ENCODE measurements around the gene DTX3.
"Not testable (repeated sequence)": the region's sequence is repeated elsewhere in the genome, so short reads cannot be mapped to it uniquely, and the experiment has no call there.

Gene DTX3

GRCh38 chr12:57607958-57608663, 3.5 kb downstream of the DTX3 start:
- no peak for DNase-seq

- DNase-seq = no peak
These were observed 4.6 kb downstream of the DTX3 start for GRCh38 chr12:57609101-57609780.

GRCh38 chr12:57609781-57610553, 5.3 kb downstream of the DTX3 start:
- no peak for DNase-seq

GRCh38 chr12:57610554-57611107, 6.0 kb downstream of the DTX3 start:
- DNase-seq = no peak

- peak; percentile 37 for DNase-seq
These were observed 6.6 kb downstream of the DTX3 start, which contains the start of gene ARHGEF25 for GRCh38 chr12:57611108-57611826. ARHGEF25 (plus strand) TSS chr12:57611435; CDS start chr12:57611895, 460 bp downstream.

- no peak for DNase-seq
These were observed 7.4 kb downstream of the DTX3 start for GRCh38 chr12:57611827-57612710.

- DNase-seq = no peak
These were observed 8.2 kb downstream of the DTX3 start for GRCh38 chr12:57612711-57613426.

GRCh38 chr12:57613427-57614109, 8.9 kb downstream of the DTX3 start:
- DNase-seq = no peak

GRCh38 chr12:57614178-57614947, 9.7 kb downstream of the DTX3 start:
- no peak for DNase-seq

- DNase-seq = no peak
These were observed 10.4 kb downstream of the DTX3 start for GRCh38 chr12:57614948-57615500.

GRCh38 chr12:57615637-57616036, 11.0 kb downstream of the DTX3 start:
- no peak for DNase-seq

- no peak for DNase-seq
These were observed 11.9 kb downstream of the DTX3 start for GRCh38 chr12:57616383-57617101.

GRCh38 chr12:57617942-57618341, 13.3 kb downstream of the DTX3 start:
- no peak for DNase-seq

- DNase-seq = not testable (repeated sequence)
These were observed 13.8 kb downstream of the DTX3 start for GRCh38 chr12:57618431-57618830.

- DNase-seq = no peak
These were observed 14.4 kb downstream of the DTX3 start for GRCh38 chr12:57618966-57619433.

- DNase-seq = no peak
These were observed 15.0 kb downstream of the DTX3 start for GRCh38 chr12:57619434-57620244.

- DNase-seq = no peak
These were observed 15.8 kb downstream of the DTX3 start for GRCh38 chr12:57620245-57620935.
